Astrocyte (in vitro differentiated cells and primary cell): ENCODE measurements around the gene USP47.

Experiments used
- EZH2 ChIP-seq: IDR thresholded peaks from 2 replicates; pipeline ENCODE4 v1.6.1; 2012; ENCODE audit warnings: mild to moderate bottlenecking, low read length, inconsistent platforms; ENCODE audit not compliant: insufficient read depth
- TF ChIP-seq, protein P1 (sequence below): IDR thresholded peaks from 2 replicates; pipeline ENCODE4 v1.5.1; 2011; ENCODE audit warnings: low read depth, mild to moderate bottlenecking, inconsistent platforms, low read length, moderate library complexity; ENCODE audit not compliant: insufficient read depth

- TF ChIP-seq, protein P1, sequence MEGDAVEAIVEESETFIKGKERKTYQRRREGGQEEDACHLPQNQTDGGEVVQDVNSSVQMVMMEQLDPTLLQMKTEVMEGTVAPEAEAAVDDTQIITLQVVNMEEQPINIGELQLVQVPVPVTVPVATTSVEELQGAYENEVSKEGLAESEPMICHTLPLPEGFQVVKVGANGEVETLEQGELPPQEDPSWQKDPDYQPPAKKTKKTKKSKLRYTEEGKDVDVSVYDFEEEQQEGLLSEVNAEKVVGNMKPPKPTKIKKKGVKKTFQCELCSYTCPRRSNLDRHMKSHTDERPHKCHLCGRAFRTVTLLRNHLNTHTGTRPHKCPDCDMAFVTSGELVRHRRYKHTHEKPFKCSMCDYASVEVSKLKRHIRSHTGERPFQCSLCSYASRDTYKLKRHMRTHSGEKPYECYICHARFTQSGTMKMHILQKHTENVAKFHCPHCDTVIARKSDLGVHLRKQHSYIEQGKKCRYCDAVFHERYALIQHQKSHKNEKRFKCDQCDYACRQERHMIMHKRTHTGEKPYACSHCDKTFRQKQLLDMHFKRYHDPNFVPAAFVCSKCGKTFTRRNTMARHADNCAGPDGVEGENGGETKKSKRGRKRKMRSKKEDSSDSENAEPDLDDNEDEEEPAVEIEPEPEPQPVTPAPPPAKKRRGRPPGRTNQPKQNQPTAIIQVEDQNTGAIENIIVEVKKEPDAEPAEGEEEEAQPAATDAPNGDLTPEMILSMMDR, result no peak
- TF ChIP-seq EZH2, result no peak
Observed at GRCh38 chr11:11935536-11935935, 93.8 kb downstream of the USP47 start.
